Effector CD8-positive, alpha-beta T cell (primary cell): ENCODE results near the gene IL15.

Experiments used
- DNase-seq: peaks from one replicate; lab custom pipeline; 2025; lab: John Stamatoyannopoulos, UW

The IL15 gene

GRCh38 chr4:141771889-141772830, 135.8 kb downstream of the IL15 start:
- DNase-seq = no peak

DNA sequence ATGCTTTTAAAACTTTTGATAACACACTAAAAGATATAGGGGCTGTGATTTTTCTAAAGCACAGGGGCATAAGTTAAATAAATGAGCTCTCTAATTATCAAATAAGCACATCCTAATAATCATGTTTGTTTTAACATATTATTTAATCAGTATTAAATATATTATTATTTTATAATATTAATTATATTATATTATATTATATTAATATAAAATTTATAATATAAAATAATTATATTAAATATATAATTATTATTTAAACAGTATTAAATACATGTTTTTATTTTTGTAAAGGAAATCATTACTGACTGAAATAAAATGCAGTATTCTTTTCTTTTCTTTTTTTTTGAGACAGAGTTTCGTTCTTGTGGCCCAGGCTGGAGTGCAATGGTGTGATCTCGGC, 136.5 kb downstream of the IL15 start:
- no peak for DNase-seq

- DNase-seq = no peak
Observed at GRCh38 chr4:141782205-141782604, 145.8 kb downstream of the IL15 start.
